Psoas muscle (tissue), 8 donors: Measurements from ENCODE around the gene TXNDC16. TPM values are rescaled to one million over a fixed set of nuclear protein-coding genes. Genes with fewer than 3 reads are reported as not detected.

Source experiments
- ATAC-seq, 4 donors: fragments of 200-7000 bp; cut with Tn5 transposase; one replicate each; pipeline ENCODE4 v1.9.1; 2020; ENCODE audit warnings: moderate library complexity in 3 of 4, mild to moderate bottlenecking in 2 of 4
- DNase-seq, 2 donors: peaks; one replicate each; pipeline ENCODE4 v3.0.0-alpha.2; 2020
- H3K27ac ChIP-seq: fragments of 200-600 bp; one replicate; pipeline ENCODE4 v1.8.0; 2022
- H3K27me3 ChIP-seq, 3 donors: fragments of 200-600 bp in 1 of 3; one replicate each; pipeline versions ENCODE4 v1.6.1 to v1.8.0; 2013 to 2022; ENCODE audit warnings: low read length in 2 of 3, mild to moderate bottlenecking in 2 of 3, moderate library complexity in 1 of 3; ENCODE audit not compliant: insufficient read depth in 3 of 3
- H3K36me3 ChIP-seq, 2 donors: fragments of 200-600 bp in 1 of 2; one replicate each; pipeline versions ENCODE4 v1.6.1 to v1.8.0; 2013 to 2022; ENCODE audit warnings: low read depth in 1 of 2, mild to moderate bottlenecking in 1 of 2, moderate library complexity in 1 of 2; ENCODE audit not compliant: insufficient read depth in 1 of 2
- H3K4me1 ChIP-seq: fragments of 200-600 bp; one replicate; pipeline ENCODE4 v1.8.0; 2022
- H3K4me3 ChIP-seq: fragments of 200-600 bp; one replicate; pipeline ENCODE4 v1.8.0; 2022; ENCODE audit warnings: mild to moderate bottlenecking
- H3K9me3 ChIP-seq: fragments of 200-600 bp; one replicate; pipeline ENCODE4 v1.8.0; 2022
- CTCF ChIP-seq: fragments of 200-600 bp; IDR thresholded peaks from one replicate; pipeline ENCODE4 v1.8.0; 2022; ENCODE audit warnings: antibody characterized with exemption
- WGBS, 3 donors: extraction: QIAGEN DNeasy Blood & Tissue Kit; methylation state at CpG; one replicate each; pipeline versions ENCODE4 v1.1.6 to v1.1.7; 2013; 5-methylcytosine and 5-hydroxymethylcytosine counted together
- intact Hi-C, 2 donors: fragments of 100-400 bp; cut with DNase I; formaldehyde crosslinking; loops; one replicate each; pipeline versions ENCODE4 v1.11.0 to v1.14.2; 2022
- polyA plus RNA-seq, 3 donors: library from polyadenylated mRNA; stranded (reverse); fragments of 200-250 nt; gene quantifications; one replicate each; pipeline ENCODE4 v1.2.3, GENCODE V29; 2013
- total RNA-seq, 4 donors: library from RNA; stranded (reverse); fragmentation: NEBNext Ultra II Directional in 2 of 4; extraction: Animal tissue kit (Norgen Biotek cat#: 25700) in 2 of 4; gene quantifications; one replicate each; pipeline versions ENCODE4 v1.2.1 to v1.2.4, GENCODE V29; 2021 to 2023
- donor health status: healthy with polysubstance abuse.
- donor health status: DM: no; HTN: no; CAD: no; lungs with moderate emphysema.
- donor health status: Bipolar disorder and iron deficiency.
- donor health status: healthy.
- donor health status: DM: yes; HTN: yes; CAD: no.
- donor health status: DM: no; HTN: no; CAD: no.
- donor health status: DM: no; HTN: no; CAD: no.
- donor health status: DM: yes; HTN: yes; CAD: no.

The TXNDC16 gene
- total and polyA plus RNA-seq, 7 donors: 0.42 to 4.2 (median 1.8) TPM

- Histone ChIP-seq H3K27me3 (no peaks in the 10 kb centered on the region), H3K4me1 (peaks cover 14% of the 10 kb centered on the region), H3K9me3 (no peaks in the 10 kb centered on the region), H3K36me3 (peaks cover 0 to 17% of the 10 kb centered on the region in 2 donors), H3K4me3 (no peak overlapping the region), H3K27ac (no peak overlapping the region)
- ATAC-seq (no peak), DNase-seq (no peak)
- WGBS, 3 donors: 84 to 89% (median 86%) methylated on average over 4 of the region's 4 CpGs
- intact Hi-C loops: no loop called here
- TF ChIP-seq CTCF: no peak
Measured at GRCh38 chr14:52546318-52546670, 6.0 kb downstream of the TXNDC16 start.

GRCh38 chr14:52545584-52546317 lies 6.6 kb downstream of the TXNDC16 start:
- H3K27ac ChIP-seq: no peak overlapping the region
- H3K36me3 ChIP-seq: peaks cover 0 to 22% of the 10 kb centered on the region in 2 donors
- no peak for DNase-seq
- no peak for ATAC-seq
- intact Hi-C loops: no loop called here
- no peak overlapping the region for H3K4me3 ChIP-seq
- H3K27me3 ChIP-seq: no peaks in the 10 kb centered on the region
- H3K4me1 ChIP-seq: peaks cover 9% of the 10 kb centered on the region
- no peak for TF ChIP-seq CTCF
- WGBS, 3 donors: 72 to 80% (median 77%) methylated on average over 7 of the region's 7 CpGs
- no peaks in the 10 kb centered on the region for H3K9me3 ChIP-seq

GRCh38 chr14:52538623-52539022 lies 13.7 kb downstream of the TXNDC16 start:
- H3K27me3 ChIP-seq: no peaks in the 10 kb centered on the region
- TF ChIP-seq CTCF: no peak
- H3K4me3 ChIP-seq: no peak overlapping the region
- ATAC-seq: no peak
- no peaks in the 10 kb centered on the region for H3K4me1 ChIP-seq
- no peak overlapping the region for H3K27ac ChIP-seq
- intact Hi-C loops: no loop called here
- no peak for DNase-seq
- no peaks in the 10 kb centered on the region for H3K9me3 ChIP-seq
- H3K36me3 ChIP-seq: peaks cover 0 to 78% of the 10 kb centered on the region in 2 donors
- 78 to 86% (median 84%) methylated on average over 2 of the region's 2 CpGs for whole genome bisulfite sequencing, 3 donors

- WGBS, 3 donors: 71 to 75% (median 71%) methylated on average over 3 of the region's 3 CpGs
- intact Hi-C loops: no loop called here
Measured at GRCh38 chr14:52536269-52536668, 16.0 kb downstream of the TXNDC16 start.

More at GRCh38 chr14:52536269-52536668, 16.0 kb downstream of the TXNDC16 start:
- Histone ChIP-seq H3K4me1 (no peaks in the 10 kb centered on the region), H3K9me3 (no peaks in the 10 kb centered on the region), H3K4me3 (no peak overlapping the region), H3K27ac (no peak overlapping the region), H3K27me3 (no peaks in the 10 kb centered on the region), H3K36me3 (peaks cover 0 to 75% of the 10 kb centered on the region in 2 donors)
- TF ChIP-seq CTCF: no peak
- no peak for DNase-seq
- ATAC-seq: no peak
